A549 (cell line): ENCODE measurements around the gene USP12.

Experiments
- BHLHE40 ChIP-seq: IDR thresholded peaks from 2 replicates; pipeline ENCODE4 v1.6.1; 2012; ENCODE audit warnings: low read depth, low read length, inconsistent platforms
- FOSB ChIP-seq: fragments of 250-450 bp; sonication (Bioruptor Pico); IDR thresholded peaks from 2 replicates; pipeline ENCODE4 v1.5.0; 2020; ENCODE audit warnings: mild to moderate bottlenecking, moderate library complexity
- POLR2A ChIP-seq: IDR thresholded peaks from 2 replicates; pipeline ENCODE4 v1.6.1; 2012; ENCODE audit warnings: mild to moderate bottlenecking, low read length
- RCOR1 ChIP-seq: fragments of 150-350 bp; IDR thresholded peaks from 2 replicates; pipeline ENCODE4 v1.6.1; 2014; ENCODE audit warnings: antibody characterized with exemption, low read length, low read depth
- ZSCAN20 ChIP-seq: fragments of 250-450 bp; sonication (Bioruptor Pico); IDR thresholded peaks from 2 replicates; pipeline ENCODE4 v1.8.0; 2022; ENCODE audit warnings: mild to moderate bottlenecking, moderate library complexity
- TF ChIP-seq, protein P1 (sequence below): fragments of >200 bp; sonication (Bioruptor Twin); formaldehyde crosslinking; IDR thresholded peaks from 3 replicates; pipeline ENCODE4 v1.5.1; 2016

DNA sequence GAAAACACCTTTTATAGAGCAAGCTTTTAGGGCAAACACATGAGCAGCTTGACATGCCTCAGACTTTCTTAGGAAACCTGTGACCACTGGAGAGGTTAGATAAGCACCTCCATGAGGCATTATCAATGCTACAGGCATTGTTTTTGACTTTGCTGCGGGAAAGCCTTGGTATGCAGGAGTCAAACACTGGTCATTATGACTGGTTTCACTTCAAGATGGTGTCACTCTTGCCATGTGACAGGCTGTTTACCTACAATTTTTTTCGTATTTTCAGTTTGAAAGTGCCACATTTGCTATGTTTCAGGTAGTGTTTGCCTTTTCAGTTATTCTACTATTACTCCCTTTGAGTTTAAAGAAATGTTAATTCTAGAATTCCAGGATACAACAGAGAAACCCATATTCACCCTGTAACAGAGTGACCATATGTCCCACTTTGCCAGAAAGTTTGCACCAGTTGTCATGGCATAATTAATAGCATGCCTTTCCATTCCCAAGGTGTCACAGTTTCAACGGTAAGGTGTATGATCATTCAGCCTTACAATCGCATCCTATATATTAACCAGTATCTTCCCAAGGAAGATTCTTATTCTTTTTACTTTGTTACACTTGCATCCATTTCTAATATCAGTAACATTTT is 33.0 kb downstream of the USP12 start:
- TF ChIP-seq, protein P1, sequence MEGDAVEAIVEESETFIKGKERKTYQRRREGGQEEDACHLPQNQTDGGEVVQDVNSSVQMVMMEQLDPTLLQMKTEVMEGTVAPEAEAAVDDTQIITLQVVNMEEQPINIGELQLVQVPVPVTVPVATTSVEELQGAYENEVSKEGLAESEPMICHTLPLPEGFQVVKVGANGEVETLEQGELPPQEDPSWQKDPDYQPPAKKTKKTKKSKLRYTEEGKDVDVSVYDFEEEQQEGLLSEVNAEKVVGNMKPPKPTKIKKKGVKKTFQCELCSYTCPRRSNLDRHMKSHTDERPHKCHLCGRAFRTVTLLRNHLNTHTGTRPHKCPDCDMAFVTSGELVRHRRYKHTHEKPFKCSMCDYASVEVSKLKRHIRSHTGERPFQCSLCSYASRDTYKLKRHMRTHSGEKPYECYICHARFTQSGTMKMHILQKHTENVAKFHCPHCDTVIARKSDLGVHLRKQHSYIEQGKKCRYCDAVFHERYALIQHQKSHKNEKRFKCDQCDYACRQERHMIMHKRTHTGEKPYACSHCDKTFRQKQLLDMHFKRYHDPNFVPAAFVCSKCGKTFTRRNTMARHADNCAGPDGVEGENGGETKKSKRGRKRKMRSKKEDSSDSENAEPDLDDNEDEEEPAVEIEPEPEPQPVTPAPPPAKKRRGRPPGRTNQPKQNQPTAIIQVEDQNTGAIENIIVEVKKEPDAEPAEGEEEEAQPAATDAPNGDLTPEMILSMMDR: no peak
- TF ChIP-seq POLR2A: no peak
- TF ChIP-seq FOSB (CRISPR knock-in tag): no peak
- no peak for TF ChIP-seq BHLHE40
- no peak for TF ChIP-seq RCOR1
- TF ChIP-seq ZSCAN20 (CRISPR knock-in tag): no peak
